ENCODE measurements around the gene LANCL2.

The LANCL2 gene

DNA sequence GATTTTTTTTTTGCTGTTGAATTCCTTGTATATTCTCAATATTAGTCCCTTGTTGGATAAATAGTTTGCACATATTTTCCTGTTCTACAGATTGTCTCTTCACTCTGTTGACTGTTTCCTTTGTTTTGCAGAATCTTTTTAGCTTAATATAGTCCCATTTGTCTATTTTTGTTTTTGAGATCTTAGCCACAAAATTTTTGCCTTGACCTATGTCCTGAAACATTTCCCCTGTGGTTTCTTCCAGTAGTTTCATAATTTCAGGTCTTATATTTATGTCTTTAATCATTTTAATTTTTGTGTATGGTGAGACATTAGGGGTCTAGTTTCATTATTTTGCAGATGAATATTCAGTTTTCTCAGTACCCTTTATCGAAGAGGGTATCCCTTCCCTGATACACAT, 92.7 kb downstream of the LANCL2 start:
- H2BK12ac ChIP-seq (ENCODE audit: low read length in 2 of 2), result no peak overlapping the region
- no peak for DNase-seq
- H3K18ac ChIP-seq (ENCODE audit: low read depth in 1 of 2, low read length in 2 of 2), result no peak overlapping the region
- no peak overlapping the region for H3K4ac ChIP-seq (ENCODE audit: low read depth in 1 of 2, low read length in 2 of 2)
- H3K9me3 ChIP-seq (ENCODE audit: control insufficient read depth, low read length), result peaks cover 32% of the 10 kb centered on the region
- no peak overlapping the region for H2BK5ac ChIP-seq (ENCODE audit: low read depth, low read length, poor library complexity, severe bottlenecking)
- H2AFZ ChIP-seq (ENCODE audit: low read depth, low read length), result no peak overlapping the region
- H3K36me3 ChIP-seq (ENCODE audit: control insufficient read depth in 1 of 2, insufficient read depth in 2 of 2, low read depth in 1 of 2, low read length in 2 of 2), result peaks cover 0 to 2% of the 10 kb centered on the region in 2 experiments
- no peaks in the 10 kb centered on the region for H3K4me1 ChIP-seq (ENCODE audit: control insufficient read depth, insufficient read depth, low read depth, low read length)
- no peak overlapping the region for H4K8ac ChIP-seq (ENCODE audit: low read length)
- H4K91ac ChIP-seq (ENCODE audit: low read length), result no peak overlapping the region
- H2BK15ac ChIP-seq (ENCODE audit: low read depth, poor library complexity, severe bottlenecking), result no peak overlapping the region
- H2AK5ac ChIP-seq (ENCODE audit: low read length, severe bottlenecking), result no peak overlapping the region
- H3K27me3 ChIP-seq (ENCODE audit: control insufficient read depth in 1 of 2, insufficient read depth in 1 of 2, low read length in 2 of 2), result no peaks in the 10 kb centered on the region
- no peak overlapping the region for H3K27ac ChIP-seq (ENCODE audit: low read length, poor library complexity, severe bottlenecking)
- no peak overlapping the region for H3K14ac ChIP-seq (ENCODE audit: low read length in 2 of 2)
- no peak overlapping the region for H3K4me2 ChIP-seq (ENCODE audit: low read length, poor library complexity, severe bottlenecking)
- H3K4me3 ChIP-seq (ENCODE audit: insufficient read depth in 1 of 2, low read depth in 1 of 2, low read length in 2 of 2), result no peak overlapping the region
- peaks cover 1% of the 10 kb centered on the region for H3K79me1 ChIP-seq (replicated peaks; ENCODE audit: low read length, poor library complexity, severe bottlenecking)
- WGBS, result 100% methylated on average over 1 of the region's 1 CpG
- no peak overlapping the region for H3K9ac ChIP-seq (ENCODE audit: low read length)
- no peak overlapping the region for H2BK120ac ChIP-seq (ENCODE audit: low read depth, low read length)
- no peak overlapping the region for H3K23ac ChIP-seq (ENCODE audit: low read length in 2 of 2)

DNA sequence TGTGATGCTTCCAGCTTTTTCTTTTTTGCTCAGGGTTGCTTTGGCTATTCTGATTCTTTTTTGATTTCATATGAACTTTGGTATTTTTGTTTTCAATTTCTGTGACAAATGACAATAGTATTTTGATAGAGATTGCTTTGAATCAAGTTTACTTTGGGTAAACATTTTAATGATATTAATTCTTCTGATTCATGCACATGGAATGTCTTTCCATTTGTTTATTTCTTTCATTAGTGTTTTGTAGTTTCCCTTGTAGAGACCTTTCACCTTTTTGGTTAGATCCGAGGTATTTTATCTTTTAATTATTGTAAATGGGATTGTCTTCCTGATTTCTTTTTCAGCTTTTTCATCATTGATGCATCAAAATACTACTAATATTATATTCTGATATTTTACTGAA, 93.2 kb downstream of the LANCL2 start:
- Histone ChIP-seq H3K27me3 (ENCODE audit: control insufficient read depth in 1 of 2, insufficient read depth in 1 of 2, low read length in 2 of 2) (no peaks in the 10 kb centered on the region), H4K8ac (ENCODE audit: low read length) (no peak overlapping the region), H3K36me3 (ENCODE audit: control insufficient read depth in 1 of 2, insufficient read depth in 2 of 2, low read depth in 1 of 2, low read length in 2 of 2) (peaks cover under 1 to 6% of the 10 kb centered on the region in 2 experiments), H2BK15ac (ENCODE audit: low read depth, poor library complexity, severe bottlenecking) (no peak overlapping the region), H3K18ac (ENCODE audit: low read depth in 1 of 2, low read length in 2 of 2) (no peak overlapping the region), H4K91ac (ENCODE audit: low read length) (no peak overlapping the region), H3K23ac (ENCODE audit: low read length in 2 of 2) (no peak overlapping the region), H3K9ac (ENCODE audit: low read length) (no peak overlapping the region), H2BK12ac (ENCODE audit: low read length in 2 of 2) (no peak overlapping the region), H3K4ac (ENCODE audit: low read depth in 1 of 2, low read length in 2 of 2) (no peak overlapping the region), H3K27ac (ENCODE audit: low read length, poor library complexity, severe bottlenecking) (no peak overlapping the region), H2AFZ (ENCODE audit: low read depth, low read length) (no peak overlapping the region), H2BK120ac (ENCODE audit: low read depth, low read length) (no peak overlapping the region), H3K4me1 (ENCODE audit: control insufficient read depth, insufficient read depth, low read depth, low read length) (no peaks in the 10 kb centered on the region), H3K4me2 (ENCODE audit: low read length, poor library complexity, severe bottlenecking) (no peak overlapping the region), H2AK5ac (ENCODE audit: low read length, severe bottlenecking) (no peak overlapping the region), H3K79me1 (replicated peaks; ENCODE audit: low read length, poor library complexity, severe bottlenecking) (peaks cover under 1% of the 10 kb centered on the region), H3K14ac (ENCODE audit: low read length in 2 of 2) (no peak overlapping the region), H3K9me3 (ENCODE audit: control insufficient read depth, low read length) (peaks cover 37% of the 10 kb centered on the region), H2BK5ac (ENCODE audit: low read depth, low read length, poor library complexity, severe bottlenecking) (no peak overlapping the region), H3K4me3 (ENCODE audit: insufficient read depth in 1 of 2, low read depth in 1 of 2, low read length in 2 of 2) (no peak overlapping the region)
- WGBS, result no CpG with 5 or more reads among the region's 1 CpG
- DNase-seq, result no peak

DNA sequence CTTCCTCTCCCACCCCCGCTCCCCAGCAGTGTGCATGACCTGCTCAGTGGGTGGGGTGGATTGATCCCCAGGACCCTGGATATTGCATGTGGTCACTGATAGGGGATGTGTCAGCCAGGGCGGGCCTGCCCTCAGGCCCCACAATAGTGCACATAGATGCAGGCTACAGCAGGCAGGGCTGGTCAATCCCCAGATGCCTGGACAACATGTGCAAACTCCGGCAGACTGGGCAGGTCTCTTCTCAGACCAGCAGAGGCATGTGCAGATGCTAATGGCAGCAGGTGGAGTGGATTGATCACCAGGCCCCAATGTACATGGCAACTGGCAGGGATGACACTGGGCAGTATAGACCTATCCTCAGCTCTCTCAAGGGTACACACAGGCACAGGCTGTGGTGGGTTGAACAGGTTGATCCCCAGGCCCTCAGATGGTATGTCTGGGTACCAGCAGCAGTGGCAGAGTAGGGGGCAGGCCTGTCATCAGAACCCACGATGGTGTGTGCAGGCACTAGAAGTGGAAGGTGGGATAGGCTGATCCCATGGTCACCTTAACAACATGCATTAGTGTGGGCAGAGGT, 98.6 kb downstream of the LANCL2 start:
- H3K4ac ChIP-seq (ENCODE audit: low read depth in 1 of 2, low read length in 2 of 2), result no peak overlapping the region
- H3K18ac ChIP-seq (ENCODE audit: low read depth in 1 of 2, low read length in 2 of 2), result no peak overlapping the region
- H3K27me3 ChIP-seq (ENCODE audit: control insufficient read depth in 1 of 2, insufficient read depth in 1 of 2, low read length in 2 of 2), result no peaks in the 10 kb centered on the region
- no peak overlapping the region for H2BK120ac ChIP-seq (ENCODE audit: low read depth, low read length)
- H3K4me3 ChIP-seq (ENCODE audit: insufficient read depth in 1 of 2, low read depth in 1 of 2, low read length in 2 of 2), result no peak overlapping the region
- H2BK5ac ChIP-seq (ENCODE audit: low read depth, low read length, poor library complexity, severe bottlenecking), result peak overlapping the region; percentile 32
- no peak overlapping the region for H3K4me2 ChIP-seq (ENCODE audit: low read length, poor library complexity, severe bottlenecking)
- no peak for DNase-seq
- H4K91ac ChIP-seq (ENCODE audit: low read length), result peak overlapping the region; percentile 35
- no peak overlapping the region for H3K23ac ChIP-seq (ENCODE audit: low read length in 2 of 2)
- peak overlapping the region; percentile 22 for H4K8ac ChIP-seq (ENCODE audit: low read length)
- H2AFZ ChIP-seq (ENCODE audit: low read depth, low read length), result no peak overlapping the region
- peaks cover 35% of the 10 kb centered on the region for H3K9me3 ChIP-seq (ENCODE audit: control insufficient read depth, low read length)
- H2BK12ac ChIP-seq (ENCODE audit: low read length in 2 of 2), result no peak overlapping the region
- no peak overlapping the region for H3K27ac ChIP-seq (ENCODE audit: low read length, poor library complexity, severe bottlenecking)
- H3K9ac ChIP-seq (ENCODE audit: low read length), result no peak overlapping the region
- no peak overlapping the region for H2BK15ac ChIP-seq (ENCODE audit: low read depth, poor library complexity, severe bottlenecking)
- H3K79me1 ChIP-seq (replicated peaks; ENCODE audit: low read length, poor library complexity, severe bottlenecking), result peaks cover 33% of the 10 kb centered on the region
- peaks cover 11% of the 10 kb centered on the region for H3K4me1 ChIP-seq (ENCODE audit: control insufficient read depth, insufficient read depth, low read depth, low read length)
- WGBS, result 98% methylated on average over 4 of the region's 4 CpGs
- no peak overlapping the region for H3K14ac ChIP-seq (ENCODE audit: low read length in 2 of 2)
- H2AK5ac ChIP-seq (ENCODE audit: low read length, severe bottlenecking), result no peak overlapping the region
- peaks cover 33 to 55% of the 10 kb centered on the region in 2 experiments for H3K36me3 ChIP-seq (ENCODE audit: control insufficient read depth in 1 of 2, insufficient read depth in 2 of 2, low read depth in 1 of 2, low read length in 2 of 2)

DNA sequence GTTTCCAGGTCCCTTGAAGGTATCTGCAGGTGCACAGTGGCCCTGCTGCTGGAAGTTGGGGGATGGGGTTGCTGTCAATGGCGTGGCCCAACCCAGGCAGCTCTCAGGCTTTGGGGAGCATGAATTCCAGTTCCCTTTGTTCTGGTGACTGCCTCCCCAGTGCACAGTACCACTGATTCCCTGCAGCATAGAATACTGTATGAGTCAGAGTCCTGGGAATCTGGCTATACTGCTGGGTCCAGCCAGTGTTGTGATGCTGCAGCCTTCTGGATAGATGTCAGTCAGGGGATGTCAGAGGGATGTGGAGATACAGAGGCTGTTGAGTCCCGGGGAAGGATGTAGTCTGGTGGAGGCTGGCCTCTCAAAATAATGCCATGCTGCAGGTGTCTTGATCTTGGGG, 99.3 kb downstream of the LANCL2 start:
- Histone ChIP-seq H2BK120ac (ENCODE audit: low read depth, low read length) (no peak overlapping the region), H2BK5ac (ENCODE audit: low read depth, low read length, poor library complexity, severe bottlenecking) (no peak overlapping the region), H3K14ac (ENCODE audit: low read length in 2 of 2) (no peak overlapping the region), H3K4me1 (ENCODE audit: control insufficient read depth, insufficient read depth, low read depth, low read length) (peaks cover 12% of the 10 kb centered on the region), H3K4ac (ENCODE audit: low read depth in 1 of 2, low read length in 2 of 2) (no peak overlapping the region), H3K4me2 (ENCODE audit: low read length, poor library complexity, severe bottlenecking) (no peak overlapping the region), H3K79me1 (replicated peaks; ENCODE audit: low read length, poor library complexity, severe bottlenecking) (peaks cover 33% of the 10 kb centered on the region), H3K27me3 (ENCODE audit: control insufficient read depth in 1 of 2, insufficient read depth in 1 of 2, low read length in 2 of 2) (no peaks in the 10 kb centered on the region), H4K8ac (ENCODE audit: low read length) (no peak overlapping the region), H3K27ac (ENCODE audit: low read length, poor library complexity, severe bottlenecking) (no peak overlapping the region), H4K91ac (ENCODE audit: low read length) (no peak overlapping the region), H2BK12ac (ENCODE audit: low read length in 2 of 2) (no peak overlapping the region), H3K9ac (ENCODE audit: low read length) (no peak overlapping the region), H3K36me3 (ENCODE audit: control insufficient read depth in 1 of 2, insufficient read depth in 2 of 2, low read depth in 1 of 2, low read length in 2 of 2) (peaks cover 33 to 57% of the 10 kb centered on the region in 2 experiments), H3K18ac (ENCODE audit: low read depth in 1 of 2, low read length in 2 of 2) (no peak overlapping the region), H3K9me3 (ENCODE audit: control insufficient read depth, low read length) (peaks cover 28% of the 10 kb centered on the region), H2AK5ac (ENCODE audit: low read length, severe bottlenecking) (no peak overlapping the region), H3K23ac (ENCODE audit: low read length in 2 of 2) (no peak overlapping the region), H2AFZ (ENCODE audit: low read depth, low read length) (no peak overlapping the region), H2BK15ac (ENCODE audit: low read depth, poor library complexity, severe bottlenecking) (no peak overlapping the region), H3K4me3 (ENCODE audit: insufficient read depth in 1 of 2, low read depth in 1 of 2, low read length in 2 of 2) (no peak overlapping the region)
- WGBS, result 85% methylated on average over 2 of the region's 2 CpGs
- no peak for DNase-seq

Data from mesenchymal stem cell (in vitro differentiated cells and primary cell).